T-cell (primary cell): ENCODE measurements around the gene LRRTM3. TPM values are rescaled to one million over a fixed set of nuclear protein-coding genes. Genes with fewer than 3 reads are reported as not detected.

Source experiments
- ATAC-seq, 4 experiments: fragments of 200-7000 bp in 3 of 4; fragments of 150-1000 bp in 1 of 4; cut with Tn5 transposase; replicated peaks in 1 of 4; 1 replicate in 3 of 4; 2 replicates in 1 of 4; pipeline ENCODE4 v1.10.0; 2021; ENCODE audit warnings: moderate library complexity in 3 of 4, mild to moderate bottlenecking in 2 of 4, moderate number of reproducible peaks in 1 of 4
- CTCF ChIA-PET, 2 donors: fragments of 300-600 bp; sonication (Branson Sonifier 250); formaldehyde crosslinking; loops; one replicate each; lab custom pipeline; 2022; ENCODE audit warnings: antibody characterized with exemption in 2 of 2; lab: Charles Lee
- POLR2A ChIA-PET, 2 donors: fragments of 300-600 bp; sonication (Branson Sonifier 250); formaldehyde crosslinking; loops; one replicate each; lab custom pipeline; 2022; ENCODE audit warnings: antibody characterized with exemption in 2 of 2; lab: Charles Lee
- DNase-seq, 35 experiments: peaks; one replicate each; pipeline versions ENCODE4 v3.0.0 to v3.0.0-alpha.2; 2013 to 2023
- H3K27ac ChIP-seq: one replicate; pipeline ENCODE4 v1.5.1; 2013; ENCODE audit warnings: low read length
- H3K27me3 ChIP-seq, 2 experiments: replicated peaks in 1 of 2; 1 replicate in 1 of 2; 2 replicates in 1 of 2; pipeline versions ENCODE4 v1.6.1 to v1.7.0; 2013; ENCODE audit warnings: low read length in 1 of 2, mixed read lengths in 1 of 2; ENCODE audit not compliant: control insufficient read depth in 2 of 2, insufficient read depth in 2 of 2; ENCODE audit errors: extremely low read depth in 1 of 2
- H3K36me3 ChIP-seq, 2 donors: 1 replicate in 1 of 2; 2 replicates in 1 of 2; pipeline versions ENCODE4 v1.6.1 to v1.7.0; 2013; ENCODE audit warnings: low read length in 1 of 2; ENCODE audit not compliant: control insufficient read depth in 2 of 2, insufficient read depth in 1 of 2; ENCODE audit errors: extremely low read depth in 1 of 2
- H3K4me1 ChIP-seq, 2 experiments: 1 replicate in 1 of 2; 2 replicates in 1 of 2; pipeline versions ENCODE4 v1.6.1 to v1.7.0; 2013; ENCODE audit warnings: low read length in 2 of 2, mixed read lengths in 1 of 2; ENCODE audit not compliant: insufficient read depth in 2 of 2, control insufficient read depth in 1 of 2; ENCODE audit errors: extremely low read depth in 1 of 2
- H3K4me3 ChIP-seq, 2 donors: 1 replicate in 1 of 2; 2 replicates in 1 of 2; pipeline versions ENCODE4 v1.5.1 to v1.7.0; 2013; ENCODE audit warnings: mild to moderate bottlenecking in 2 of 2, low read length in 1 of 2, moderate library complexity in 1 of 2; ENCODE audit not compliant: control insufficient read depth in 1 of 2; ENCODE audit errors: extremely low read depth in 1 of 2
- H3K9me3 ChIP-seq: 2 replicates; pipeline ENCODE4 v1.7.0; 2013
- H3K27ac Mint-ChIP-seq, 2 donors: one replicate each; pipeline ENCODE4 v1.8.0; 2020 to 2021; ENCODE audit warnings: mild to moderate bottlenecking in 2 of 2, mixed read lengths in 2 of 2
- H3K27me3 Mint-ChIP-seq, 2 donors: one replicate each; pipeline ENCODE4 v1.8.0; 2021 to 2022; ENCODE audit warnings: mixed read lengths in 2 of 2
- H3K36me3 Mint-ChIP-seq: one replicate; pipeline ENCODE4 v1.8.0; 2021; ENCODE audit warnings: mixed read lengths
- H3K4me1 Mint-ChIP-seq, 3 donors: one replicate each; pipeline ENCODE4 v1.8.0; 2020 to 2022; ENCODE audit warnings: mixed read lengths in 3 of 3, mild to moderate bottlenecking in 1 of 3
- H3K4me3 Mint-ChIP-seq, 3 donors: one replicate each; pipeline ENCODE4 v1.8.0; 2020 to 2022; ENCODE audit warnings: mild to moderate bottlenecking in 3 of 3, mixed read lengths in 3 of 3, moderate library complexity in 3 of 3
- H3K9me3 Mint-ChIP-seq, 3 donors: one replicate each; pipeline ENCODE4 v1.8.0; 2020 to 2022; ENCODE audit warnings: mixed read lengths in 3 of 3
- WGBS: methylation state at CpG from one replicate; pipeline ENCODE4 v1.1.5; 2013; ENCODE audit warnings: missing lambda C conversion rate; ENCODE audit not compliant: insufficient coverage; 5-methylcytosine and 5-hydroxymethylcytosine counted together
- total RNA-seq, 35 experiments: library from RNA in 6 of 35; stranded (reverse) in 6 of 35; fragments of 120-200 nt in 1 of 35; gene quantifications; one replicate each; pipeline versions ENCODE4 v1.2.1 to v1.2.4 and lab custom pipeline; 2013 to 2026

The LRRTM3 gene
- total RNA-seq, 5 donors from 2014 or later (not counting 1 experiment from before 2014, with no cell fraction given) = not detected

GRCh38 chr10:67141300-67141699, 215.5 kb downstream of the LRRTM3 start:
- no peaks in the 10 kb centered on the region for H3K4me1 ChIP-seq
- H3K27me3 ChIP-seq = no peaks in the 10 kb centered on the region
- no peak overlapping the region for H3K27ac ChIP-seq
- Mint-ChIP-seq H3K27me3 (no peaks in the 10 kb centered on the region), H3K27ac (no peak overlapping the region), H3K4me3 (no peak overlapping the region), H3K4me1 (no peaks in the 10 kb centered on the region), H3K9me3 (no peaks in the 10 kb centered on the region), H3K36me3 (no peaks in the 10 kb centered on the region)
- WGBS = no CpG with 5 or more reads among the region's 6 CpGs
- H3K4me3 ChIP-seq = no peak overlapping the region
- no peak for DNase-seq
- no peaks in the 10 kb centered on the region for H3K36me3 ChIP-seq
- ChIA-PET CTCF (no interaction called here), POLR2A (no interaction called here)
- H3K9me3 ChIP-seq = no peaks in the 10 kb centered on the region
- ATAC-seq = no peak

GRCh38 chr10:67144530-67144929, 218.7 kb downstream of the LRRTM3 start:
- ChIA-PET POLR2A (no interaction called here), CTCF (no interaction called here)
- H3K4me3 ChIP-seq = no peak overlapping the region
- H3K36me3 ChIP-seq = no peaks in the 10 kb centered on the region
- no peaks in the 10 kb centered on the region for H3K27me3 ChIP-seq
- Mint-ChIP-seq H3K4me1 (no peaks in the 10 kb centered on the region), H3K4me3 (no peak overlapping the region), H3K9me3 (no peaks in the 10 kb centered on the region), H3K36me3 (no peaks in the 10 kb centered on the region), H3K27ac (no peak overlapping the region), H3K27me3 (no peaks in the 10 kb centered on the region)
- ATAC-seq (no peak), DNase-seq (no peak)
- WGBS = no CpG with 5 or more reads among the region's 1 CpG
- no peaks in the 10 kb centered on the region for H3K4me1 ChIP-seq
- no peak overlapping the region for H3K27ac ChIP-seq
- H3K9me3 ChIP-seq = no peaks in the 10 kb centered on the region
